Activated naive CD4-positive, alpha-beta T cell treated with anti-CD3 and anti-CD28 coated beads, Interleukin-2, amount 10 ng/mL, durations not matched to agents 7 days and 5 days (primary cell): ENCODE data around the gene WSCD1.

Experiments
- CTCF ChIA-PET: fragments of 350-600 bp; sonication (Branson Sonifier 250); formaldehyde crosslinking; loops from one replicate; lab custom pipeline; 2021; ENCODE audit warnings: antibody characterized with exemption; lab: Charles Lee
- DNase-seq: peaks from one replicate; pipeline ENCODE4 v3.0.0-alpha.2; 2020
- H3K27ac Mint-ChIP-seq: one replicate; pipeline ENCODE4 v1.8.0; 2021; ENCODE audit warnings: mild to moderate bottlenecking, moderate library complexity, mixed read lengths
- H3K27me3 Mint-ChIP-seq: one replicate; pipeline ENCODE4 v1.8.0; 2021; ENCODE audit warnings: mild to moderate bottlenecking, mixed read lengths
- H3K36me3 Mint-ChIP-seq: one replicate; pipeline ENCODE4 v1.8.0; 2021; ENCODE audit warnings: mixed read lengths
- H3K4me1 Mint-ChIP-seq: one replicate; pipeline ENCODE4 v1.8.0; 2021; ENCODE audit warnings: mixed read lengths
- H3K4me3 Mint-ChIP-seq: one replicate; pipeline ENCODE4 v1.8.0; 2021; ENCODE audit warnings: mild to moderate bottlenecking, moderate library complexity, mixed read lengths
- H3K9me3 Mint-ChIP-seq: one replicate; pipeline ENCODE4 v1.8.0; 2021; ENCODE audit warnings: mixed read lengths

Gene WSCD1

GRCh38 chr17:6069539-6070429 lies at the start of gene WSCD1:
Gene WSCD1, plus strand, starts transcription at chr17:6070379. Its CDS starts 10,280 bp downstream, at chr17:6080659.
- Mint-ChIP-seq H3K36me3 (peaks cover 1% of the 10 kb centered on the region), H3K9me3 (no peaks in the 10 kb centered on the region), H3K4me1 (peaks cover 6% of the 10 kb centered on the region), H3K4me3 (peak within 1 kb of the TSS; percentile 25), H3K27ac (no peak within 1 kb of the TSS), H3K27me3 (peaks cover 77% of the 10 kb centered on the region)
- CTCF ChIA-PET, result interaction anchor here (1.2 kb wide), 1 partner anchor 287 kb away, joined by 4 read pairs; no protein-coding TSS in a partner anchor
- DNase-seq, result no peak

- Mint-ChIP-seq H3K4me1 (no peaks in the 10 kb centered on the region), H3K36me3 (no peaks in the 10 kb centered on the region), H3K27me3 (peaks cover 13% of the 10 kb centered on the region), H3K27ac (no peak overlapping the region), H3K9me3 (no peaks in the 10 kb centered on the region), H3K4me3 (no peak overlapping the region)
- no peak for DNase-seq
- CTCF ChIA-PET, result no interaction called here
Measured at GRCh38 chr17:6021011-6021400, 49.2 kb upstream of the WSCD1 start.

GRCh38 chr17:6021627-6022026 lies 48.6 kb upstream of the WSCD1 start:
- no peak for DNase-seq
- no peaks in the 10 kb centered on the region for H3K36me3 Mint-ChIP-seq
- no peak overlapping the region for H3K27ac Mint-ChIP-seq
- H3K4me3 Mint-ChIP-seq, result no peak overlapping the region
- no peaks in the 10 kb centered on the region for H3K4me1 Mint-ChIP-seq
- H3K9me3 Mint-ChIP-seq, result no peaks in the 10 kb centered on the region
- CTCF ChIA-PET, result no interaction called here
- H3K27me3 Mint-ChIP-seq, result peaks cover 13% of the 10 kb centered on the region

- Mint-ChIP-seq H3K27ac (no peak overlapping the region), H3K4me1 (no peaks in the 10 kb centered on the region), H3K36me3 (no peaks in the 10 kb centered on the region), H3K9me3 (no peaks in the 10 kb centered on the region), H3K27me3 (peaks cover 16% of the 10 kb centered on the region), H3K4me3 (no peak overlapping the region)
- CTCF ChIA-PET, result no interaction called here
- DNase-seq, result no peak
Measured at GRCh38 chr17:6023036-6023831, 46.9 kb upstream of the WSCD1 start.

- Mint-ChIP-seq H3K4me1 (no peaks in the 10 kb centered on the region), H3K4me3 (no peak overlapping the region), H3K27ac (no peak overlapping the region), H3K27me3 (peaks cover 18% of the 10 kb centered on the region), H3K9me3 (no peaks in the 10 kb centered on the region), H3K36me3 (no peaks in the 10 kb centered on the region)
- CTCF ChIA-PET, result interaction anchor here (0.9 kb wide), 1 partner anchor 9 kb away, joined by 3 read pairs; no protein-coding TSS in a partner anchor
- DNase-seq, result no peak
Measured at GRCh38 chr17:6024576-6024975, 45.6 kb upstream of the WSCD1 start.

- Mint-ChIP-seq H3K27ac (no peak overlapping the region), H3K9me3 (no peaks in the 10 kb centered on the region), H3K36me3 (no peaks in the 10 kb centered on the region), H3K4me3 (no peak overlapping the region), H3K27me3 (peaks cover 5% of the 10 kb centered on the region), H3K4me1 (no peaks in the 10 kb centered on the region)
- CTCF ChIA-PET, result no interaction called here
- no peak for DNase-seq
Measured at GRCh38 chr17:6027342-6028024, 42.7 kb upstream of the WSCD1 start.

GRCh38 chr17:6028294-6028693 lies 41.9 kb upstream of the WSCD1 start:
- Mint-ChIP-seq H3K4me3 (no peak overlapping the region), H3K4me1 (no peaks in the 10 kb centered on the region), H3K27me3 (peaks cover 9% of the 10 kb centered on the region), H3K9me3 (no peaks in the 10 kb centered on the region), H3K36me3 (no peaks in the 10 kb centered on the region), H3K27ac (no peak overlapping the region)
- CTCF ChIA-PET, result no interaction called here
- DNase-seq, result no peak

- no peak for DNase-seq
- Mint-ChIP-seq H3K27ac (no peak overlapping the region), H3K36me3 (no peaks in the 10 kb centered on the region), H3K27me3 (peaks cover 8% of the 10 kb centered on the region), H3K4me3 (no peak overlapping the region), H3K9me3 (no peaks in the 10 kb centered on the region), H3K4me1 (no peaks in the 10 kb centered on the region)
- CTCF ChIA-PET, result no interaction called here
Measured at GRCh38 chr17:6035801-6036394, 34.3 kb upstream of the WSCD1 start.

GRCh38 chr17:6040504-6040903 lies 29.7 kb upstream of the WSCD1 start:
- CTCF ChIA-PET, result no interaction called here
- Mint-ChIP-seq H3K9me3 (no peaks in the 10 kb centered on the region), H3K27ac (no peak overlapping the region), H3K27me3 (no peaks in the 10 kb centered on the region), H3K36me3 (no peaks in the 10 kb centered on the region), H3K4me3 (no peak overlapping the region), H3K4me1 (no peaks in the 10 kb centered on the region)
- DNase-seq, result no peak

- Mint-ChIP-seq H3K4me1 (no peaks in the 10 kb centered on the region), H3K9me3 (no peaks in the 10 kb centered on the region), H3K4me3 (no peak overlapping the region), H3K27me3 (no peaks in the 10 kb centered on the region), H3K27ac (no peak overlapping the region), H3K36me3 (no peaks in the 10 kb centered on the region)
- CTCF ChIA-PET, result no interaction called here
- DNase-seq, result no peak
Measured at GRCh38 chr17:6041246-6041645, 28.9 kb upstream of the WSCD1 start.

GRCh38 chr17:6043405-6043804 lies 26.8 kb upstream of the WSCD1 start:
- H3K27me3 Mint-ChIP-seq, result no peaks in the 10 kb centered on the region
- H3K4me3 Mint-ChIP-seq, result no peak overlapping the region
- H3K4me1 Mint-ChIP-seq, result no peaks in the 10 kb centered on the region
- H3K36me3 Mint-ChIP-seq, result no peaks in the 10 kb centered on the region
- DNase-seq, result no peak
- CTCF ChIA-PET, result no interaction called here
- H3K9me3 Mint-ChIP-seq, result no peaks in the 10 kb centered on the region
- no peak overlapping the region for H3K27ac Mint-ChIP-seq

GRCh38 chr17:6044261-6044660 lies 25.9 kb upstream of the WSCD1 start:
- CTCF ChIA-PET, result no interaction called here
- no peak overlapping the region for H3K4me3 Mint-ChIP-seq
- H3K27ac Mint-ChIP-seq, result no peak overlapping the region
- H3K27me3 Mint-ChIP-seq, result no peaks in the 10 kb centered on the region
- no peaks in the 10 kb centered on the region for H3K4me1 Mint-ChIP-seq
- no peaks in the 10 kb centered on the region for H3K9me3 Mint-ChIP-seq
- H3K36me3 Mint-ChIP-seq, result no peaks in the 10 kb centered on the region
- no peak for DNase-seq

GRCh38 chr17:6045621-6046357 lies 24.4 kb upstream of the WSCD1 start:
- CTCF ChIA-PET, result no interaction called here
- Mint-ChIP-seq H3K27ac (no peak overlapping the region), H3K9me3 (no peaks in the 10 kb centered on the region), H3K27me3 (no peaks in the 10 kb centered on the region), H3K4me3 (no peak overlapping the region), H3K36me3 (no peaks in the 10 kb centered on the region), H3K4me1 (no peaks in the 10 kb centered on the region)
- DNase-seq, result no peak
